ENCODE measurements around the gene ESR1.
"Not testable (repeated sequence)": the region's sequence is repeated elsewhere in the genome, so short reads cannot be mapped to it uniquely, and the experiment has no call there.

Gene ESR1

DNA sequence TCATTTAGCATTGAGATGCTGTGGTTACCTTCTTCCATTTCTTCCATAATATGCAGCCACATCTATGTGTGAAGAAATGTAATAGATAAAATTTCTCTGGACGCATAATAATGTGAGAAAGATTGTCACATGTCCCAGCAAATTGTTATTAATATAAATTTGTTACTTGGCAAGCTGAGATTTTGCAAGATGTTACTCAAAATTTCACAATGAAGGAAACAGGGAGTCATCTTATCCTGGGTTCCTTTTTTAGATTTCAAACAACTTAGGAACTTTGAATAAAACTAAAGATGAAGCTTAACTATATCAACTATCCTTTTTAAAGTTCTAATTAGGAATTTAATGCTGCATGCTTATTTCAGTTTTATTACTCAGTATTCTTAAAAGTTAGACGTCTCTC lies 3.6 kb downstream of the ESR1 start:
- no peak for DNase-seq (ENCODE audit: low read depth in 2 of 2, low spot score in 1 of 2)

DNA sequence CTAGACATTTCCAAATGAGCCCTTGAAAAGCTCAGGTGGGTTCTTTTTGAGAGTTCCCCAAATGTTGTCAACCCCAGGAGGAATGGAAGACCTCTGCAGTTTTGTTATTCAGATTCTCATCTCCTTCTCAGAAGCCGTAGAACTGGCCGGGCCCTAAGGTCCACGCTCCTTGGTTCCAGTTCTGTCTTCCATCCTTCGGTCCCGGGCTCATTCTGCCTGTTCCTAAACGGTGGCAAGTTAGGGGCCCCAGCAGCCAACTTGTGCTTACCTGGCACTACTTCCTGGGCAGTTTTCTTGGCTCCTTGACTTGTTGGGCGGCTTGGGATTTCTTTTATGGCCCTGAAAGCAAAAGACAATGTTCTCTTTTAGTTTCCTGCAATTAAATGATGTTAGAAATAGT lies 6.4 kb downstream of the ESR1 start:
- no peak for DNase-seq (ENCODE audit: low read depth in 2 of 2, low spot score in 1 of 2)

- no peak for DNase-seq (ENCODE audit: low read depth in 2 of 2, low spot score in 1 of 2)
Measured at GRCh38 chr6:151814614-151815013, 7.1 kb downstream of the ESR1 start.

DNA sequence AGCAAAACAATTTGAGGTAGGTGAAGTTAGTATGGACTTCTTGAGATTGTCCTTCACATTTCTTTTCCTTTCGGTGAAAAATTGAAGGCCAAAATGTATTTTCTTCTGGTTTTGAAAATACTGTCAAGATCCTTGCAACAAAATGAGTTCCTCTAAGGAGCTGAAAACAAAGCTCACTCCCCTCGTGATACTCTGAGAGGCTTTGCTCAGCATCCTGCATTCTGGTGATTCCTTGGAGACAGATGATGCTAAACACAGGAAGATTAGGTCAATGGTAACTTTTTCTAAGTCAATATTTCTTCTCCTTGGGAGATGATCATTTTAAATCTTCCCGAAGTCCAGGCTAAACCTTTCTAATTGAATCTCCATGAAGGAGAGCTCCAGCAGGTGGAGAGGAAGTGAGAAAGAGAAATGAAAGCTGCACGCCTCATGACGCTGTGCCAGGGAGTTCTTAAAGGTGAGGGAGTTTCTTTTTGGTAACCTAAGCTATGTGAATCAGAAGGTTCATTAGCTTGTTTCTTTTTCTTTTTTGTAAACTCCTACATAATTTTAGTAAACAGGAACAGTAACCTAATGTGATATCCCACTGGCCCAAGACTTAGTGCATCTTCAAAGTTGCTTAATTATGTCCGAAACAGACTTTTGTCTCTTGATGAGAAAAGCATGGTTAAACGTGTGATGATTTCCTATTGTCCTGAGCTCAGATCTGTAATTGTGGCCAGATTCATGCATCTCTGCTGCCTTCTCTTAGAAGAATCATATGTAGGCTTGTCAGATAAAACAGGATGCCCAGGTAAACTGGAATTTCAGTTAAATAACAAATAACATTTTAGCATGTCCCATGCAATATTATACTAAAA lies 15.0 kb downstream of the ESR1 start:
- DNase-seq (ENCODE audit: low read depth in 2 of 2, low spot score in 1 of 2): no peak

- no peak for DNase-seq (ENCODE audit: low read depth in 2 of 2, low spot score in 1 of 2)
Measured at GRCh38 chr6:151826517-151827142, 19.1 kb downstream of the ESR1 start.

GRCh38 chr6:151832710-151833109 lies 25.2 kb downstream of the ESR1 start:
- DNase-seq (ENCODE audit: low read depth in 2 of 2, low spot score in 1 of 2): no peak

DNA sequence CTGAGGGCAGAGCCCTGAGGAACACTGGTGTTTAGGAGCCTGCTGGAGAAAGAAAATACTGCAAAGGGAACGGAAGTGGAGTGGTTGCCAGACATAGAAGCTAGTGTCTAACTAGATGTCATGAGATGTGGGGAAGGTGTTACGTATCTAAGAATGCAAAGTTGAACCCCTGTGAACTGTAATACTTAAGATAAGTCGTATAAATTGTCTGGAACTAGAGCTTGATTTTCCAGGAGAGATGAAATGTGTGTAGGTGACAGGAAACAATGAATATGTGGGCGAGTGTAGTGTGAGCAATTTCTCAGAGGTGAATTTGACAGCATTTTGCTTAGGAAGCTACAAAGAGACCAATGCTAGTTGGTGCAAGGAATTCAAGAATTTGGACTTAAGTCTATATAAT lies 27.9 kb downstream of the ESR1 start:
- no peak for DNase-seq (ENCODE audit: low read depth in 2 of 2, low spot score in 1 of 2)

GRCh38 chr6:151837223-151837622 lies 29.7 kb downstream of the ESR1 start:
- DNase-seq (ENCODE audit: low read depth in 2 of 2, low spot score in 1 of 2): no peak

GRCh38 chr6:151842816-151843215 lies 35.3 kb downstream of the ESR1 start:
- DNase-seq (ENCODE audit: low read depth in 2 of 2, low spot score in 1 of 2): no peak

DNA sequence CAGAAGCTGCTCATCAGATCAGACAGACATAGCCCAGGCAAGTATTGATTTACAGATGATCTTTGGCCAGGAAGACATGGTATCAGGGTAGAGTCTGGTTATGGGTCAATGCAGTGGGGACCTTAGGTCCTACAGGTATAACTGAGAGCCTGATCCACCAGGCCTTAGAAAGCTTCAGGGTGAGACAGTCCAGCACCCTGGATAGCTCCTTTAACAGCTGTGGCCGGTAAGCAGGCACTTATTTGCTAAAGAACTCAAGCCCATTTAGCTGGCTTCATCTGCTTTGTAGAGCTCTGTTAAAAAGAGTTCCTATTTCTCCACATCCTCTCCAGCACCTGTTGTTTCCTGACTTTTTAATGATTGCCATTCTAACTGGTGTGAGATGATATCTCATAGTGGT lies 39.6 kb downstream of the ESR1 start:
- DNase-seq (ENCODE audit: low read depth in 2 of 2, low spot score in 1 of 2): no peak

- DNase-seq (ENCODE audit: low read depth in 2 of 2, low spot score in 1 of 2): no peak
Measured at GRCh38 chr6:151850479-151851003, 43.1 kb downstream of the ESR1 start.

- DNase-seq (ENCODE audit: low read depth in 2 of 2, low spot score in 1 of 2): no peak
Measured at GRCh38 chr6:151858294-151858693, 50.8 kb downstream of the ESR1 start.

- no peak for DNase-seq (ENCODE audit: low read depth in 2 of 2, low spot score in 1 of 2)
Measured at GRCh38 chr6:151862461-151862860, 55.0 kb downstream of the ESR1 start.

DNA sequence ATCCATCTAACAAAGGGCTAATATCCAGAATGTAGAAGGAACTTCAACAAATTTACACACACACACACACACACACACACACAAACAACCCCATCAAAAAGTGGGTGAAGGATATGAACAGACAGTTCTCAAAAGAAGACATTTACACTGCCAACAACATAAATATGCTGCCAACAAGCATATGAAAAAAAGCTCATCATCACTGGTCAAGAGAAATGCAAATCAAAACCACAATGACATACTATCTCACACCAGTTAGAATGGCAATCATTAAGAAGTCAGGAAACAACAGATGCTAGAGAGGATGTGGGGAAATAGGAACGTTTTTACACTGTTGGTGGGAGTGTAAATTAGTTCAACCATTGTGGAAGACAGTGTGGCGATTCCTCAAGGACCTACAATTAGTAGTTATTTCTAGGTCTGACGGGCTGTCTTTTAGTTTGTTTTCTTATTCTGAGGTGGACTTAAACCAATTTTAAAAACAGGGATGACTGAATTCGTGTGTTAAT lies 59.9 kb downstream of the ESR1 start:
- not testable (repeated sequence) for DNase-seq (ENCODE audit: low read depth in 2 of 2, low spot score in 1 of 2)

- no peak for DNase-seq (ENCODE audit: low read depth in 2 of 2, low spot score in 1 of 2)
Measured at GRCh38 chr6:151869345-151869744, 61.9 kb downstream of the ESR1 start.

DNA sequence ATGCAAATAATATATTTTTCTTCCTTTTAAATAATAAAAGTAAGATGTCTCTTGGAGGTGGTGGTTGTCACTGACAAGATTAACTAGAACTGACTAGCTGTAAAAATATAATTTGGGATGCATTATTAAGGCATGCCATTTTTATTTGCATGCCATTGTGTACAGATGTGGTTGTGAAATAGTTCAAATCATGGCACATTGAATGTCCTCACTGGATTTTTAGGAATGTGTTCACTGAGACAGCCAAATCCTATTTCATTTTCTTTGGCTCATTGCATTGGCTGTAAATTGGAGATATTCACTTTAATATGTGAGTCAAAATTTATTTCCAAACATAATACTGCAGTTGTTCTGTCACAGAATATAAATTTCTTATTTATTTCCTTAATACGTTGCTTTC lies 62.3 kb downstream of the ESR1 start:
- no peak for DNase-seq (ENCODE audit: low read depth in 2 of 2, low spot score in 1 of 2)

GRCh38 chr6:151870375-151870774 lies 62.9 kb downstream of the ESR1 start:
- no peak for DNase-seq (ENCODE audit: low read depth in 2 of 2, low spot score in 1 of 2)

DNA sequence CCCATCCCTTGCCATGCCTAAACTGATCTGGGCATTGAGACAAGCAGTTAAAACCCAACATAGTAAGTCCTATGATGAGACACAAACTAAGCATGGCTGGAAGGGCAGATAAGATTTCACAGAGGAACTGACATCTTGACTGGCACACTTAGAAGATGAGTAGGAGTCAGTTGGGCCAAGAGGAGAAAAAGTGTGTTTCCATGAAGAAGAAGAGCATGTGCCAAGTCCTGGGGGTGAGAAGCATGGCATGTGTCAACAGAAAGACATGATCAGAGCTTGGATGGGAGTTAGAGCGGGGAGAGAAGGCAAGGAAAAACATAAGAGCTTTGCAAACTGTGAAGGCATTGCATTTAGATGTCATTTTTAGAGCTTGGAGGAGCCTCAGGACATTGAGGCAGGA lies 68.0 kb downstream of the ESR1 start:
- DNase-seq (ENCODE audit: low read depth in 2 of 2, low spot score in 1 of 2): no peak

GRCh38 chr6:151876122-151876521 lies 68.6 kb downstream of the ESR1 start:
- DNase-seq (ENCODE audit: low read depth in 2 of 2, low spot score in 1 of 2): no peak

GRCh38 chr6:151877458-151877857 lies 70.0 kb downstream of the ESR1 start:
- DNase-seq (ENCODE audit: low read depth in 2 of 2, low spot score in 1 of 2): no peak

GRCh38 chr6:151881231-151881630 lies 73.7 kb downstream of the ESR1 start:
- DNase-seq (ENCODE audit: low read depth in 2 of 2, low spot score in 1 of 2): no peak

GRCh38 chr6:151882206-151882605 lies 74.7 kb downstream of the ESR1 start:
- DNase-seq (ENCODE audit: low read depth in 2 of 2, low spot score in 1 of 2): no peak
